ENCODE measurements around the gene CPNE4.

Gene CPNE4

DNA sequence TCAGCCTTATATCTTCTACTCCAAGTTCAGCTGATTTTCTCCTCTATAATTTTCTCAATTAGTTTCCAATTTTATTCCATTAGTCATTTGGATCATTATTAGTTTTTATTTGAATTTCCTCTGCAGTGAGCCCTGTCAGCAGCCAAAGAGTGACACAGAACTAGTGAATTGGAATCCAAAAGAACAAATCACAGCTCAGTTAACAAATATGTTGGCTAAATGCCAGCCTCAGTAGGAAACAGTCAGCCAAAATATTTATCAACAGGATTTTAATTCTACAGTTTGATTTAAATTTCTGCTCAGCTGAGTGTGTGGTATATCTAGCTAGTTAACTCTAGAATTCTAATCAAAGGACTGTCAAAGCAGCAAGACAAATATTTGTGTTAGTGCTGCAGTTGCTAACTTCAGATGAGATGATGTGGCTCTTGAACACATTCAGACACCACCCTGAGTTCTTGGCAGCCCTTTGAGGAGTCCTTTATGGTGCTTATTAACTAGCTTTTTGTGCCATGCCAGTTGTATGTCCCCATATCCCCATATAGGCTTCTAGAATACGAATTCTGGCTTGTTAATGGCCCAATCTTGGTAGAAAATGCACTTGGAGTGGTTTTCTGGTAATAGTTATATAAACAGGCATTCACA, 194.5 kb downstream of the CPNE4 start:
- H3K27me3 ChIP-seq (ENCODE audit: insufficient read depth, low read length, poor library complexity, severe bottlenecking): no peaks in the 10 kb centered on the region
- TF ChIP-seq EZH2phosphoT487 (IDR thresholded peaks at IDR 0.05; ENCODE audit: borderline replicate concordance): no peak
- TF ChIP-seq, protein P1, sequence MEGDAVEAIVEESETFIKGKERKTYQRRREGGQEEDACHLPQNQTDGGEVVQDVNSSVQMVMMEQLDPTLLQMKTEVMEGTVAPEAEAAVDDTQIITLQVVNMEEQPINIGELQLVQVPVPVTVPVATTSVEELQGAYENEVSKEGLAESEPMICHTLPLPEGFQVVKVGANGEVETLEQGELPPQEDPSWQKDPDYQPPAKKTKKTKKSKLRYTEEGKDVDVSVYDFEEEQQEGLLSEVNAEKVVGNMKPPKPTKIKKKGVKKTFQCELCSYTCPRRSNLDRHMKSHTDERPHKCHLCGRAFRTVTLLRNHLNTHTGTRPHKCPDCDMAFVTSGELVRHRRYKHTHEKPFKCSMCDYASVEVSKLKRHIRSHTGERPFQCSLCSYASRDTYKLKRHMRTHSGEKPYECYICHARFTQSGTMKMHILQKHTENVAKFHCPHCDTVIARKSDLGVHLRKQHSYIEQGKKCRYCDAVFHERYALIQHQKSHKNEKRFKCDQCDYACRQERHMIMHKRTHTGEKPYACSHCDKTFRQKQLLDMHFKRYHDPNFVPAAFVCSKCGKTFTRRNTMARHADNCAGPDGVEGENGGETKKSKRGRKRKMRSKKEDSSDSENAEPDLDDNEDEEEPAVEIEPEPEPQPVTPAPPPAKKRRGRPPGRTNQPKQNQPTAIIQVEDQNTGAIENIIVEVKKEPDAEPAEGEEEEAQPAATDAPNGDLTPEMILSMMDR (conservative IDR thresholded peaks at IDR 0.05; ENCODE audit: low read length): no peak
- no peaks in the 10 kb centered on the region for H3K36me3 ChIP-seq (ENCODE audit: insufficient read depth, low read length)
- H2AFZ ChIP-seq (ENCODE audit: low read length): no peak overlapping the region
- H3K9me2 ChIP-seq (replicated peaks; ENCODE audit: low read depth, low read length): no peaks in the 10 kb centered on the region
- no peaks in the 10 kb centered on the region for H4K20me1 ChIP-seq (ENCODE audit: insufficient read depth, low read length, poor library complexity, severe bottlenecking)
- H3K4me1 ChIP-seq (ENCODE audit: insufficient read depth, low read length, poor library complexity, severe bottlenecking): no peaks in the 10 kb centered on the region
- no peak overlapping the region for H3K4me2 ChIP-seq (ENCODE audit: low read depth, low read length, poor library complexity, severe bottlenecking)
- no peaks in the 10 kb centered on the region for H3K9me3 ChIP-seq (ENCODE audit: insufficient read depth, low read depth, low read length)
- H3K4me3 ChIP-seq (ENCODE audit: low read length, poor library complexity, severe bottlenecking): no peak overlapping the region
- H3K79me2 ChIP-seq (ENCODE audit: insufficient read depth, low read length): no peaks in the 10 kb centered on the region
- H3F3A ChIP-seq (ENCODE audit: low read depth): no peaks in the 10 kb centered on the region
- no peak overlapping the region for H3K9ac ChIP-seq (ENCODE audit: low read depth, low read length, poor library complexity, severe bottlenecking)

- Histone ChIP-seq H3K4me3 (ENCODE audit: low read length, poor library complexity, severe bottlenecking) (no peak overlapping the region), H3K9me3 (ENCODE audit: insufficient read depth, low read depth, low read length) (no peaks in the 10 kb centered on the region), H4K20me1 (ENCODE audit: insufficient read depth, low read length, poor library complexity, severe bottlenecking) (no peaks in the 10 kb centered on the region), H3F3A (ENCODE audit: low read depth) (no peaks in the 10 kb centered on the region), H3K79me2 (ENCODE audit: insufficient read depth, low read length) (no peaks in the 10 kb centered on the region), H3K4me1 (ENCODE audit: insufficient read depth, low read length, poor library complexity, severe bottlenecking) (no peaks in the 10 kb centered on the region), H3K9me2 (replicated peaks; ENCODE audit: low read depth, low read length) (no peaks in the 10 kb centered on the region), H3K9ac (ENCODE audit: low read depth, low read length, poor library complexity, severe bottlenecking) (no peak overlapping the region), H2AFZ (ENCODE audit: low read length) (no peak overlapping the region), H3K27me3 (ENCODE audit: insufficient read depth, low read length, poor library complexity, severe bottlenecking) (no peaks in the 10 kb centered on the region), H3K36me3 (ENCODE audit: insufficient read depth, low read length) (no peaks in the 10 kb centered on the region), H3K4me2 (ENCODE audit: low read depth, low read length, poor library complexity, severe bottlenecking) (no peak overlapping the region)
- TF ChIP-seq, protein P1 (conservative IDR thresholded peaks at IDR 0.05; ENCODE audit: low read length): no peak
- TF ChIP-seq EZH2phosphoT487 (IDR thresholded peaks at IDR 0.05; ENCODE audit: borderline replicate concordance): no peak
These were observed 198.9 kb downstream of the CPNE4 start for GRCh38 chr3:131835906-131836305.

GRCh38 chr3:131831608-131832007, 203.2 kb downstream of the CPNE4 start:
- Histone ChIP-seq H3K9ac (ENCODE audit: low read depth, low read length, poor library complexity, severe bottlenecking) (no peak overlapping the region), H3K4me1 (ENCODE audit: insufficient read depth, low read length, poor library complexity, severe bottlenecking) (no peaks in the 10 kb centered on the region), H3K9me2 (replicated peaks; ENCODE audit: low read depth, low read length) (no peaks in the 10 kb centered on the region), H3K27me3 (ENCODE audit: insufficient read depth, low read length, poor library complexity, severe bottlenecking) (no peaks in the 10 kb centered on the region), H3K36me3 (ENCODE audit: insufficient read depth, low read length) (no peaks in the 10 kb centered on the region), H3K4me3 (ENCODE audit: low read length, poor library complexity, severe bottlenecking) (no peak overlapping the region), H3K4me2 (ENCODE audit: low read depth, low read length, poor library complexity, severe bottlenecking) (no peak overlapping the region), H4K20me1 (ENCODE audit: insufficient read depth, low read length, poor library complexity, severe bottlenecking) (no peaks in the 10 kb centered on the region), H3F3A (ENCODE audit: low read depth) (no peaks in the 10 kb centered on the region), H3K79me2 (ENCODE audit: insufficient read depth, low read length) (no peaks in the 10 kb centered on the region), H3K9me3 (ENCODE audit: insufficient read depth, low read depth, low read length) (no peaks in the 10 kb centered on the region), H2AFZ (ENCODE audit: low read length) (no peak overlapping the region)
- TF ChIP-seq, protein P1 (conservative IDR thresholded peaks at IDR 0.05; ENCODE audit: low read length): no peak
- no peak for TF ChIP-seq EZH2phosphoT487 (IDR thresholded peaks at IDR 0.05; ENCODE audit: borderline replicate concordance)
